Osteoblast (primary cell): Measurements from ENCODE around the gene CLPTM1L. TPM values are rescaled to one million over a fixed set of nuclear protein-coding genes. Genes with fewer than 3 reads are reported as not detected.

Experiments used
- DNase-seq: peaks from one replicate; pipeline ENCODE4 v3.0.0; 2011; ENCODE audit warnings: low spot score, mixed read lengths; ENCODE audit not compliant: insufficient read length; ENCODE audit errors: missing footprints
- H2AFZ ChIP-seq: 2 replicates; pipeline ENCODE4 v1.6.0; 2011; ENCODE audit warnings: mild to moderate bottlenecking, low read length
- H3K27ac ChIP-seq: 2 replicates; pipeline ENCODE4 v1.5.1; 2011; ENCODE audit warnings: mild to moderate bottlenecking, low read depth, low read length, moderate library complexity
- H3K27me3 ChIP-seq: 2 replicates; pipeline ENCODE4 v1.6.0; 2012; ENCODE audit warnings: mild to moderate bottlenecking, control low read depth, inconsistent platforms, low read length, moderate library complexity; ENCODE audit not compliant: insufficient read depth
- H3K36me3 ChIP-seq: 2 replicates; pipeline ENCODE4 v1.5.1; 2011; ENCODE audit warnings: mild to moderate bottlenecking, low read length, control low read depth, moderate library complexity; ENCODE audit not compliant: insufficient read depth
- H3K4me1 ChIP-seq: 2 replicates; pipeline ENCODE4 v1.5.1; 2011; ENCODE audit warnings: mild to moderate bottlenecking, low read length, control low read depth, moderate library complexity; ENCODE audit not compliant: insufficient read depth
- H3K4me2 ChIP-seq: 2 replicates; pipeline ENCODE4 v1.6.0; 2011; ENCODE audit warnings: mild to moderate bottlenecking, low read length; ENCODE audit not compliant: insufficient read depth
- H3K4me3 ChIP-seq: fragments of 200-600 bp; sonication (generic); 3 replicates; pipeline ENCODE4 v1.5.1; 2012; ENCODE audit warnings: mild to moderate bottlenecking, low read length, inconsistent platforms; ENCODE audit not compliant: insufficient read depth
- H3K79me2 ChIP-seq: 2 replicates; pipeline ENCODE4 v1.6.0; 2012; ENCODE audit warnings: mild to moderate bottlenecking, low read length, control low read depth, inconsistent platforms; ENCODE audit not compliant: insufficient read depth
- H3K9me3 ChIP-seq: 2 replicates; pipeline ENCODE4 v1.5.1; 2011; ENCODE audit warnings: low read depth, low read length, control low read depth
- H4K20me1 ChIP-seq: 2 replicates; pipeline ENCODE4 v1.6.0; 2012; ENCODE audit warnings: mild to moderate bottlenecking, low read length, control low read depth; ENCODE audit not compliant: insufficient read depth
- total RNA-seq: library from RNA; depleted of rRNA; stranded (reverse); fragments of >200 nt; gene quantifications from 2 replicates; pipeline ENCODE4 v1.2.3, GENCODE V29; 2012
- TF ChIP-seq, protein P1 (sequence below): IDR thresholded peaks from 2 replicates; pipeline ENCODE4 v1.5.1; 2011; ENCODE audit warnings: mild to moderate bottlenecking, low read depth, low read length, moderate library complexity; ENCODE audit errors: extremely low read depth

CLPTM1L gene
- total RNA-seq, 1 donor = 139 TPM

DNA sequence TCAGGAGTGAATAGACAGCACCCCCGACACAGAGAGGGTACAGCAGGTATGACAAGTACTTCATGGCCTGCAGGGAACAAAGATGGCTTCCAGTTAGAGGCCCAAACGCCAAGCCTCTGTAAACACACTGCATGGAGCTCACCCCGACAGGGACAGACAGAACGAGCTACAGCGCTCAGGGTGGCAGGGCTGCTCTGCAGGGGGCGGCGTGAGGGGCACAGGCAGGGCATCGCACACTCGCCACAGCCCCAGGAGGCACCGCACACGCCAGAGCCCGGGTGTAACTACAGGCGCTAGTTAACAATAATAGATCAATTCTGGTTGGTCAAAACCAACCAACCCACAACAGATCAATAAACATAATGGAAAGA, 21.1 kb downstream of the CLPTM1L start:
- no peak overlapping the region for H3K4me3 ChIP-seq
- H4K20me1 ChIP-seq = no peaks in the 10 kb centered on the region
- no peak overlapping the region for H3K4me2 ChIP-seq
- H3K27ac ChIP-seq = no peak overlapping the region
- H2AFZ ChIP-seq = no peak overlapping the region
- peak; percentile 53 for DNase-seq
- no peaks in the 10 kb centered on the region for H3K4me1 ChIP-seq
- peaks cover 42% of the 10 kb centered on the region for H3K36me3 ChIP-seq
- no peaks in the 10 kb centered on the region for H3K9me3 ChIP-seq
- H3K27me3 ChIP-seq = no peaks in the 10 kb centered on the region
- TF ChIP-seq, protein P1, sequence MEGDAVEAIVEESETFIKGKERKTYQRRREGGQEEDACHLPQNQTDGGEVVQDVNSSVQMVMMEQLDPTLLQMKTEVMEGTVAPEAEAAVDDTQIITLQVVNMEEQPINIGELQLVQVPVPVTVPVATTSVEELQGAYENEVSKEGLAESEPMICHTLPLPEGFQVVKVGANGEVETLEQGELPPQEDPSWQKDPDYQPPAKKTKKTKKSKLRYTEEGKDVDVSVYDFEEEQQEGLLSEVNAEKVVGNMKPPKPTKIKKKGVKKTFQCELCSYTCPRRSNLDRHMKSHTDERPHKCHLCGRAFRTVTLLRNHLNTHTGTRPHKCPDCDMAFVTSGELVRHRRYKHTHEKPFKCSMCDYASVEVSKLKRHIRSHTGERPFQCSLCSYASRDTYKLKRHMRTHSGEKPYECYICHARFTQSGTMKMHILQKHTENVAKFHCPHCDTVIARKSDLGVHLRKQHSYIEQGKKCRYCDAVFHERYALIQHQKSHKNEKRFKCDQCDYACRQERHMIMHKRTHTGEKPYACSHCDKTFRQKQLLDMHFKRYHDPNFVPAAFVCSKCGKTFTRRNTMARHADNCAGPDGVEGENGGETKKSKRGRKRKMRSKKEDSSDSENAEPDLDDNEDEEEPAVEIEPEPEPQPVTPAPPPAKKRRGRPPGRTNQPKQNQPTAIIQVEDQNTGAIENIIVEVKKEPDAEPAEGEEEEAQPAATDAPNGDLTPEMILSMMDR = no peak
- no peaks in the 10 kb centered on the region for H3K79me2 ChIP-seq

DNA sequence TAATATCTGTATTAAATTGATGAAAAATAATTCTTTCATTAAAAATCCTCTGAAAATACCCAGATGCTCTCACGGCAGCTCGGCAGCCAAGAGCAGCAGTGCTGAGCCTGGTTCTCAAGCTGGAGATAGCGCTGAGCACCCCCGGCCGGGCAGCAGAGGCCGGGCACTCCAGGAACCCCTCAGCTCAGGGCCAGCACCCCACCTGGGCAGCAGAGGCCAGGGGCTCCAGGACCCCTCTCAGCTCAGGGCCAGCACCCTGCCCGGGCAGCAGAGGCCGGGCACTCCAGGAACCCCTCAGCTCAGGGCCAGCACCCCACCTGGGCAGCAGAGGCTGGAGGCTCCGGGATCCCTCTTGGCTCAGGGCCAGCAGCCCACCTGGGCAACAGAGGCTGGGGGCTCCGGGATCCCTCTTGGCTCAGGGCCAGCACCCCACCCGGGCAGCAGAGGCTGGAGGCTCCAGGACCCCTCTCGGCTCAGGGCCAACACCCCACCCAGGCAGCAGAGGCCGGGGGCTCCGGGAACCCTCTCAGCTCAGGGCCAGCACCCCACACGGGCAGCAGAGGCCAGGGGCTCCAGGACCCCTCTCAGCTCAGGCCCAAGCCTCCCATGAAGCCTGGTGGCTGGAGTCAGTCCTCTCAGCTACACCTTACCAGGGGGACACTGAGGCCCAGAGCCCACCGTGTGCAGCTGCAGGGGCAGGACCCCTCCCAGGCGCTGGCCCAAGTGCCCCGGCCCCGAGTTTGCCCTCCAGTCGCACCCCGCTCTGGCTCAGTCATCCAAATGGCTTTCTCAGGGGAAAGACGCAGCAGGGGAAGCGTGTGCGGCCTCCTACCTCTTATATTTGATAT, 21.7 kb downstream of the CLPTM1L start:
- Histone ChIP-seq H3K4me1 (no peaks in the 10 kb centered on the region), H3K27ac (no peak overlapping the region), H3K9me3 (no peaks in the 10 kb centered on the region), H3K27me3 (no peaks in the 10 kb centered on the region), H3K4me3 (no peak overlapping the region), H3K36me3 (peaks cover 46% of the 10 kb centered on the region), H2AFZ (no peak overlapping the region), H3K4me2 (no peak overlapping the region), H4K20me1 (no peaks in the 10 kb centered on the region), H3K79me2 (no peaks in the 10 kb centered on the region)
- TF ChIP-seq, protein P1 = no peak
- peak; percentile 60 for DNase-seq

DNA sequence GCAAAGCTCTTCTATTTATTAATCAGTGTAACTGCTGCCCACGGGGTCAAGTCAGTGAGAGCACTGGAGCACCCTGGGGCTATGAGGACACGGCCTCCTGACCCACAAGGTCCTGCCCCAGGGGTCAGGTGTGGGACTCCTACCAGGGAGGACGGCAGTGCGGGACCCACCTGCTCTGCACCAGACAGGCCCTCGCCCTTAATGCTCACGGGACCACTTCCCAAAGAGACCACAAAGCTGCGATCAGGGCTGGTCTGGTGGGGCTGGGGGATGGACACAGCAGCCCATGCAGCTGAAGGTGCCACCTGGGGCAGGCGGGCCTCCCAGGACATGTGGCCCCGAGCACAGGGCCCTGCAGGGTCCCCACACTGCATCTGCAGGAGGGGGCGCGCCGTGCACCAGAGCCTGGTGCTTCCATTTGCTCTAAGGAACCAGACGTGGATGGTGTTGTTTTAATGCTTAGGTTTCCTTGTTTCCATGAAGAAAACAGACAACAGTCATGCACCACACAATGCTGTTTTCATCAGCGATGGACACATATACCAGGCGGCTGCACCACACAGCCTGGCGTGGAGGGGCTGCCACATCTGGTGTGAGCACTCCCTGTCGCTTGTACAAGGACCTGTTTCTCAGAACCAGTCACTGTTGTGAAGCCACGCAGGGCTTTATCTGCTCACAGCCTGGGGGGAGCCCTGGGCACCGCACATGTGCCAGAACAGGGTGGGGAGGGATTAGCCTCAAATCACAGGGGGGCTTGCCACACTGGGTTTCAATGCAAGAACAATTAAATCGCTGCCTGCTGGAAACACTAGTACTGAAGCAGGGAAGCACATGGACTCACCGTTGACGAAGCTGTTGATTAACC, 22.6 kb downstream of the CLPTM1L start:
- no peak overlapping the region for H3K27ac ChIP-seq
- no peaks in the 10 kb centered on the region for H3K4me1 ChIP-seq
- H3K27me3 ChIP-seq = no peaks in the 10 kb centered on the region
- DNase-seq = peak; percentile 71
- H3K79me2 ChIP-seq = no peaks in the 10 kb centered on the region
- peaks cover 55% of the 10 kb centered on the region for H3K36me3 ChIP-seq
- H2AFZ ChIP-seq = no peak overlapping the region
- TF ChIP-seq, protein P1 = no peak
- no peaks in the 10 kb centered on the region for H4K20me1 ChIP-seq
- H3K4me2 ChIP-seq = no peak overlapping the region
- no peak overlapping the region for H3K4me3 ChIP-seq
- H3K9me3 ChIP-seq = no peaks in the 10 kb centered on the region

DNA sequence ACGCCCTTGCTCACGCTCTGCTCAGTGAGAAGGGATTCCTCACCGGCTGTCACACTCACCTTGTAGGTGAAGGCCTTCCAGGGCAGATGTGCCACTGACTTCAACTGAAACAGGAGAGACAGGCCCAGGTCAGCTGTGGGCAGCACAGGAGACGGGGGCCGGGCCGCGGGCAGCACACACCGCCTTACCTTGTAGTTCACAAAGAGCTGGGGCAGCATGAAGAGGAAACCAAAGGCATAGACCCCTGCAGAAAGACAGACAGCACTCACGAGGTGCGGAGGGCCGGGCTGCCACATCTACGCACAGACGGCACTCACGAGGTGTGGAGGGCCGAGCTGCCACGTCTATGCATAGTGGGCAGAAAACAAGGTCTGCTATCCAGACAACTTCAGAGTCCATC, 23.3 kb downstream of the CLPTM1L start:
- peaks cover 56% of the 10 kb centered on the region for H3K36me3 ChIP-seq
- H3K9me3 ChIP-seq = no peaks in the 10 kb centered on the region
- no peaks in the 10 kb centered on the region for H3K4me1 ChIP-seq
- no peak overlapping the region for H2AFZ ChIP-seq
- H3K79me2 ChIP-seq = no peaks in the 10 kb centered on the region
- no peak overlapping the region for H3K27ac ChIP-seq
- DNase-seq = no peak
- no peaks in the 10 kb centered on the region for H3K27me3 ChIP-seq
- H3K4me2 ChIP-seq = no peak overlapping the region
- no peaks in the 10 kb centered on the region for H4K20me1 ChIP-seq
- H3K4me3 ChIP-seq = no peak overlapping the region
- TF ChIP-seq, protein P1 = no peak
